H4 (cell line): ENCODE results near the gene MYD88. TPM values are rescaled to one million over a fixed set of nuclear protein-coding genes. Genes with fewer than 3 reads are reported as not detected.

Experiments used
- DNase-seq: peaks from one replicate; pipeline ENCODE4 v3.0.0-alpha.2; 2015; ENCODE audit warnings: low spot score
- total RNA-seq: library from RNA; depleted of rRNA; stranded (reverse); fragments of >200 nt; shearing (Covaris generic); gene quantifications from 2 replicates; pipeline ENCODE4 v1.2.3, GENCODE V29; 2014; rRNA removed

MYD88 gene
- total RNA-seq, result 3.8 and 15.2 TPM in 2 replicates

DNA sequence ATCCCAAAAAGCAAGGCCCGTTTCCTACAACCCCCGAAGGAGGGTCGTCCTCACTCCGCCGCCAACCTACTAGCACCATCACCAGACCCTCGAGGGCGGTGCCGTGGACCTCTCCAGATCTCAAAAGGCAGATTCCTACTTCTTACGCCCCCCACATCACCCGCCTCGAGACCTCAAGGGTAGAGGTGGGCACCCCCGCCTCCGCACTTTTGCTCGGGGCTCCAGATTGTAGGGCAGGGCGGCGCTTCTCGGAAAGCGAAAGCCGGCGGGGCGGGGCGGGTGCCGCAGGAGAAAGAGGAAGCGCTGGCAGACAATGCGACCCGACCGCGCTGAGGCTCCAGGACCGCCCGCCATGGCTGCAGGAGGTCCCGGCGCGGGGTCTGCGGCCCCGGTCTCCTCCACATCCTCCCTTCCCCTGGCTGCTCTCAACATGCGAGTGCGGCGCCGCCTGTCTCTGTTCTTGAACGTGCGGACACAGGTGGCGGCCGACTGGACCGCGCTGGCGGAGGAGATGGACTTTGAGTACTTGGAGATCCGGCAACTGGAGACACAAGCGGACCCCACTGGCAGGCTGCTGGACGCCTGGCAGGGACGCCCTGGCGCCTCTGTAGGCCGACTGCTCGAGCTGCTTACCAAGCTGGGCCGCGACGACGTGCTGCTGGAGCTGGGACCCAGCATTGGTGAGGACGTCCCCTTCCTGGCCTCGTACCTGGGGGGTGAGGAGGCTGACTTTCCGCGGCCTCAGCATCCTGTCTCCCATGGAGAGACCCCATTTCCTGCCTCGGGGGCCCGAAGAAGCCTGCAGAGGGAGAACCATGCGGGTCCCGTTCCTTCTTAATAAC is at the start of gene MYD88:
MYD88 (plus strand) TSS at position 313 of the 842 bp plus-strand sequence; CDS start at position 353, 40 bp downstream.
- no peak for DNase-seq

DNA sequence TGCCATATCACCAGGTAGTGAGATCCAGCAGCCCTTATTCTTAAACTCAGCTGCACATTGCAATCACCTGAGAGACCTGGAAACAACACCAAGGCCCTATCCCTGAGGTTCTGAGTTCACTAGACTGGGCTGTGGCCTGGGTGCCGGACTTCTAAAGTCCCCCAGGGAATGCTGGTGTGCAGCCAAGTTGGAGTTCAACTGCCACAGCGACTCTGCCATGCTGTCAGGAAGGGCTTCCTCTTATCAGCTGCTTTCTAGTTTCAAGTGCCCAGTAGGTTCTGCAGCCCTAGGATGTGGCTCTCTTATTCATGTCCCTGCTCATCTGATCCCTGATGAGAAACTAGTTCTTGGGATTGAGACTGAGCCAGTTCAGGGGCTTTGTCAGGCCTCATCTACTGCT is 49.3 kb upstream of the MYD88 start:
- no peak for DNase-seq

DNA sequence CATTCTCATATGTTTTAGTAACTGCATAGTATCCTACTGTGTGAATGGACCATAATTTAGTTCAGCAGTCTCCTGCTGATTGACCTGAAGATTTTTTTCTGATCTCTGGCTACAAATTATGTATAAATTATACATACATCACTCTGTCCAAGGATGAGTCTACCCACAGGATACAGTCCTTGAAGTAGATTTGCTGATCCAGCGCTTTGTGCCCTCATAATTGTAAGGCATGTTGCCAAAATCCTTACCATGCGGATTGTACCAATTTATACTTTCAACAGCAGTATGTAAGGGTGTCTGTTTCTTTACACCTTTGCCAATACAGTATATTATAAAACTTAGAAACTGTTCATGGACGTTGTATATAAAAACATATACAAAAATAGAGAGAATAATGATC is 48.0 kb upstream of the MYD88 start:
- DNase-seq, result no peak

DNA sequence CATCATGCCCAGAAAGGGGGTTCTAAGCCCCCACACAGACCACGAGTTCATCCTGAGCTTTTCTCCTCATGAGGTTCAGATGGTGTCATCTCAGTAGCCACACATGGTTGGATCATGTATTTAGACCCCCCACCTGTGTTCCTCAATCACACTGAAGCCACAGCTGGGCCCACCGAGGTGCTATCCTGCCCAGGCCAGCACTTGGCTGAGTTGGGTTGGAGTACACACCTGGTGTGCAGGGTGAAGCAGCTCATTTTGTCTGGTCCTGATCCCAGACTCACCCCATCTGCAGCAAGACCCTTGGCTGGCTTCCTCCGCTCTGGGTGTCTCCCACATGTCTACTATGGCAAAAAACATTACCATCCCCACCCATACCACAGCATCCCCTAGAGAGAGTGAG is 43.5 kb upstream of the MYD88 start:
- no peak for DNase-seq

DNA sequence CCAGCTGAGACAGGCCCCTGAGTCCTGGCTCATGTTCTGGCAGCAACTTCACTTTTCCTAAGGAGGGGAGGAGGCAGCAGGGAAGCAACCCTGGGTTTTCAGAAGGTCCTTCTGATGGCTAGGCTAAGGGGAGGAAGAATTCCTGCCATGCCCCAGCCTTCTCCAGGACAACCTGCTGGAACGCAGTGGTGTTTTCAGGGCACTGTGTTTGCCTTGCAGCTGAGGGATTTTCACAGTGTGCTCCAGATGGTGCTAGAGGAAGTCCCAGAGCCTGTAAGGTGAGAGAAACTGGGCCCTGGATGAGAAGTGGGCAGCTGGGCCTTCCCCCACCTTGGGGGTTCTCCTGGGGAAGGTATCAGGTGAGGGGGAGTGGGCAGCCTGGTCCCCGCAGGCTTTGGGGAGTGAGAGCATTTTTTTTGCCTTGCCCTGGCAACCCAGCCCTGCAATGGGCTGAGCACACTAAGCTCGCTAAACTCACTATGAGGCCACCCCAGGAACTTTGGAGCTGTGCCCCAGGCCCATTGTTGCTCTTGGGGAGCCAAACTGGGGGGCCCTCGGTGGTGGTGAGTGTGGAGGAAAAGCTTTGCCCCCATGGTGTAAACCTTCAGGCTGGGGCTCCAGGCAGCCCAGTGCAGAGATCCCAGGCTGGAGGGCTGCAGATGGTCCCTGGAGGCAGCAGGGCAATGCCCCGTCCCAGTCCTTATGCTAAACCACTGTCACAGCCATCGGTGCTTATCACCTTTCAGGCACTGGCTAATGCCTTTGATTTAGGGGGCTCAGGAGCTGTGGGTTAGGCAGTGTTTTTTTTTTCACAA is 42.6 kb upstream of the MYD88 start:
- no peak for DNase-seq

DNA sequence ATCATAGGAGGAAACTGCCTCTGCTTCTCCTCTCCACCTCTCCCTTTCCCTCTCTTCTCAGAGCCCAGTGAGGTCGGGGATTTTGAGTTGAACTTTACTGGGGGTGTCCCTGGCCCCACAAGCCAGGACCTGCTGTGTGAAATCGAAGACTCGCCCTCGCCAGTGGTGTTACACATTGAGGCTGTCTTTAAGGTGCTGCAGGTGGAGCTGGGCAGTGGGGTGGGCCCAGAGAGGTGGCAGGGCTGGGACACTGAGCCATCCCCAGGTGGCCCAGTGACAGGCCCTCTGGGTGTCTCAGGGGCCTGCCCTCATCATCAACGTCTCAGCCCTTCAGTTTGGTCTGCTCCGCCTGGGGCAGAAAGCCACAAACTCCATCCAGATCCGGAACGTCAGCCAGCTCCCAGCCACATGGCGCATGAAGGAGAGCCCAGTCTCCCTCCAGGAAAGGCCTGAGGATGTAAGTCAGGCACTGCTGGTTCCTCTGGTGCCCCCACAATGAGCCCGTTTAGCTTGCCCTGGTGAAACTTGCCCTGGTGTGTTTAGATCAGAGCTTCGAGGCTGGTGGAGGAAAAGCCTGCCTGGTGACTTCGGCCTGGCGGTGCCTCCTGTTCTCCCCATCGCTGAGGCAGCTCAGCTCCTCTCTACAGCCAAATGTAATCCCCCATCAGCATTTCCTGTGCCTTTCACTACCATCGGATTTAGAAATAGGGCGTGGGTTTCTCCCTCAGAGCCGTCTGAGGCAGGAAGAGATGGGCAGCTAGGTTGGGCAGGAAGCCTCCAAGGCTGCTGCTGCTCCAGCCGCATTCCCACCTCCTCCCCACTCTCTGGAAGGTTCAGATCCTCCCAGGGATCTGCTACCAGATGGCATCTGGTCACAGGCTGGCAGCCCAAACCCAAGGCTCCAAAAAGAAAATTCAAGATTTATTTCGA is 40.8 kb upstream of the MYD88 start:
- no peak for DNase-seq

DNA sequence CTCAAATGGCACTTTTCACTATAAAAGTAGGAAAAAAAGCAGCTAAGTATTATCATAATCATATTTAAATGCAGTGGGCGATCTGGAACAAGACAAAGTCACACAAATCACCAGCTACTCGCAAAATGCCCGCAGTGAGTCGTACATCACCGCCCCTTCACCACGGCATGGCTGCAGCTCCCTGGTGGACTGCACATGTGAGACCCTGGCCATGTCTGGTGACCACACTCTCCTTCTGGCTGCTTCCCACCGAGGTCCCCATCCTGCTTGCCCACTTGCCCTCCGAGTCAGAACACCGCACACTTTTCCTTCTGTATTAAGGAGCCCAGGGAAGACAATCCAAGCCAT is 40.1 kb upstream of the MYD88 start:
- DNase-seq, result no peak

DNA sequence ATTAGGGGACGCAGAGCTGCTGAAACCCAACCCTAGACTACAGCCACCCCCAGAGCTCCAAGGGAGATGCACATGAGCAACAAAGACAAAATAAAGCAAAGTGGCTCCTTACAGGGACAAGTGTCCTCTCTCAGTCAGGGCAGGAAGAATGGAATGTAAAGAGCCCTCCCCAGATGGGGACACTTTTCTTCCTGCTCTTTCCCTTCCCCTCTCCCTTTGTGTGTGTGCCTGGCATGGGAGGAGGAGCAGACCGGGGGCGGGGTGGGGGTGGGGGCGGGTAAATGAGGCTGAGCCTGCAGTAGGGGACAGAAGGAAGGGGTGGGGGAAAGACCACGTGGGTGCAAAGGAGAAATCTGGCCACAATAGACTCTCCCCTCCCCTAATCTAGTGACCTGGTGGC is 38.9 kb upstream of the MYD88 start:
- DNase-seq, result no peak

DNA sequence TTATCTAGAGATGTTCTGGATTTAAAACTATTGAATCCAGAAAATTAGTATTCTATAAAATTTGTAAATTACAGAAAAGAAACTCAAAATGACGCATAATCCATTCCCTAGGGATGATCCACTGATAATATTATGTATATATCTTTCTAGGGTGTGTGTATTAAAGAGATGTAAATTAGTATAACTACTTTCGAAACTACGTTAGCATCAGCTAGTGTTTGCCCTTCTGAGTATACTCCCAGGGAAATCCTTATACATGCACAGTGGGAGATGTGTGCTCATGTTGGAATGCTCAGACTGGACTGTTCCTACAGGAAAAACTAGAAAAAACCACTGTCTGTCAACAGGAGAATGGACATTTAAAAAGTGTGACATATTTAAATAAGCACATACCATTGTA is 38.0 kb upstream of the MYD88 start:
- no peak for DNase-seq

DNA sequence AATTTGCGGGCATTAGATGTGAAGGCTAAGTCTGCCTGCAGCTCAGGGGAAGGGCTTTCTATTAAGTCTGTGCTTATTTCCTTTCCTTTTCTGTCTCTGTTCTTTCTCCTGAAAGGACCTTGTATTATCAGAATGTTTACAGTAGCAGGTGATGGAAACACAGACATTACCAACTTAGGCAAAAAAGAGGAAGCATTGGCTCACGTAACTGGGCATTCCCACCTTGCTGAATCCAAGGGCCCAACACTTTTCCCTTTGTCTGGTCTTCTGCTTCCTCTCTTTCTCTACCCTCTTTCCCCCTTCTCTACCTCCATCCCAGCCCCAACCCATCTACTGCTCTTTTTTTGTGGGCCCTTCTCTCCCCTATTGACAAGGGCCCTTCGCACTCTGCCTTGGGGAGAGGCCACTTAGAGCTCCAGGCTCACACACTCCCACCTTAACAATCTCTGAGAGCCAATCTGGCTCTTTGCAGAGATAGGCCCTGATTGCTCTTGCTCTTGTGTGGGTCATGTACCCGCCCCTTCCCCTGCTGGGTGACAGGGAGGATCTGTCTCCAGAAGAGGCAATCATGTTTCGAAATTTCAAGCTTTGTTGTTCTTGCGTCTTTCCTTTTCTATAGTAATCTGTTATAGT is 36.5 kb upstream of the MYD88 start:
- no peak for DNase-seq

DNA sequence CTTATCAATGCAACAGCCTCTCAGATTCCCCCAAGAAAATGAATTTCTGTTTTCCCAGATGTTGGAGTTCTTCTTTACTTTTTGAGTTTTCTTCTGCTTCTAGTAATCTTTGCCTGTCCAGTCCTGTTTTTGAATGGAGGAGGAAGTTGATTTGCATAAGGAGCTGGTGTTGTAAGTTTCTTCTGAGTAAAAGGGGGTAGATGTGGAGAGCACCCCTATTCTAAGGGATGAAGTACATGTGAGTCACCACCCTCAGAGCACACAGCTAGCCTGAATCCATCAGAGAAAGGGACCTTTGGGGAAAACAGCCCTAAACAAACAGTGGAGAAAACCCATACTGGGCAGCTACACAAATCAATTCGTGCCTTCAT is 36.0 kb upstream of the MYD88 start:
- no peak for DNase-seq

DNA sequence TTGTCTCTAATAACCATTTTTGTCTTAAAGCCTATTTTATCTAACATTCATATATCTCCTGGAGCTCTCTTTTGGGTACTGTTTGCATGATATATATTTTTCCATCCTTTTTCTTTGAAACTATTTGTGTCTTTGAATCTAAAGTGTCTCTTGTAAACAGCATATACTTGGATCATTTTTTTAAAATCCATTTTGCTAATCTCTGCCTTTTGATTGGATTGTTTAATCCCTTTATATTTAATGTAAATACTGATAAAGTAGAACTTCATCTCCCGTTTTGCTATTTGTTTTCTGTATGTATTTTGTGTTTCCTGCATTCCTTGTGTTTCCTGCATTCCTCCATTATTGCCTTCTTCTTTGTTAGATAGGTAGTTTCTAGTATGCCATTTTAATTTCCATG is 32.9 kb upstream of the MYD88 start:
- no peak for DNase-seq

DNA sequence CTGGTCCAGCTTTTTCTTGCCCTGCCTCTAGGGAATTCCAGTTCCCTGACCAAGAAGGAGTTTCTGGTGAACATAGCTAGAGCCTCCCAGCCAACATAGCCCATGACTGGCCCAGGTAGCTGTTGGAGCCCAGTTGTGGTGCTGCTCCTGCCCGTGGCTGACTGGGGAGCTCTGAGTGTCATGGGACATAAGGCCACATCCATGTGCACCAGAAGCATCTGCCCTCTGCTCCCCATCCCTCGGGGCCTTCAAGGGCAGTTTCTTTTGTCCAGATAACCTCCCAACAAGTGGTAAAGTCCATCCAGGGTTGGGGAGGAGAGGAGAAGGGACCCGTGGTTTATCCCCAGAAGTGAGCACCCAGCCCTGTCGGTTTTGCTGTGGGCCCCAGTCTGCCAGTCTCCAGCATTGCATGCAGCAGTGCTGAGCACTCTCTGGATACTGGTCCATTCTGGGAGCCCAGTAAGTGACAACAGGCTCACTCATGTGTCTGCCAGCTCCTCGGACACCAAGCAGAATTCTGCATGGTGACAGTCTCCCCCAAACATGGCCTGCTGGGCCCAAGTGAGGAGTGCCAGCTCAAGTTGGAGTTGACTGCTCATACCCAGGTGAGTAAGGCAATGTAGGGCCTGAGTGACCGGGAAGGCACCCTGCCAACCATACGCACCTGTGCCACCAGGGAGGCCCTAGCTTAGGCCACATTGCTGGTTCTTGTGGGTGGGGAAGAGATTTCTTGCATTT is 30.4 kb upstream of the MYD88 start:
- no peak for DNase-seq

DNA sequence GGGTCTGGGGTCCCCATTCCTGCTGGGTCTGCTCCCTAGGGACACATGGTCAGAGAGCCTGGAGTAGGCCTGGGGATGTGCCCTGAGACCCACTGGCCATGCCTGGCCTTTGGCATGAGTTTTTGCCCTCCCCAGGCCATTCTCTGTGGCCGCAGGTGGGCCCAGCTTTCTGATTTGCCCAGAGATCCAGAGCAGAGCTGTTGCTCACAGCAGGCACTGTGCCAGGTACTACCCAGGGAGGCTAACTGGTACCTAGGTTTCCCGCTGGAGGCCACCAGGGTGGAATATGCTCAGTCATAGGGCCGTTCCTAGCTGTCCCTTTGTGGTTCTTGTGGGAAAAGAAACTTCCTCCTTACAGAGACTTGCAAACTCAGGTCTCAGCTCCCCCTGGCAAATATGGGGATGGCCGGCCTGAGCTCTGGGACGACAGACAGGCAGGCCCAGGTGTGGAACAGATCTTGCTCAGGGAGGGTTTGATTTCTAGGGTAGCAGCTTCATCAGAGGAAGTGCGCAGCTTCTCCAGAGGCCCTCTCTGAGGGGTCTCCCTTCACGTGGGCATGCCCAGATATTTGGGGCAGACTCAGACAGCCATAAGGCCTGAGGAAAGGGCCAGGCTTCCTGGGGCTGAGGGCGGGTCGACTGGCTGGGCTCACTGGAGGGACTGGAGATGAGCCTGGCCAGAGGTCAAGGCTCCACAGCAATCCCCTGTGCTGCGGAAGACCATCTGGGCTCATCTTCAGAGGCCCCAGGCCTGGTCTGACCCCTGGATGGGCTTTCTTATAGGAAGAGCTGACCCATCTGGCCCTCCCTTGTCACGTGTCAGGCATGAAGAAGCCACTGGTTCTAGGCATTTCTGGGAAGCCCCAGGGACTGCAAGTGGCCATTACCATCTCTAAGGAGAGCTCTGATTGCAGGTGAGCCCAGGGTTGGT is 29.5 kb upstream of the MYD88 start:
- DNase-seq, result no peak

DNA sequence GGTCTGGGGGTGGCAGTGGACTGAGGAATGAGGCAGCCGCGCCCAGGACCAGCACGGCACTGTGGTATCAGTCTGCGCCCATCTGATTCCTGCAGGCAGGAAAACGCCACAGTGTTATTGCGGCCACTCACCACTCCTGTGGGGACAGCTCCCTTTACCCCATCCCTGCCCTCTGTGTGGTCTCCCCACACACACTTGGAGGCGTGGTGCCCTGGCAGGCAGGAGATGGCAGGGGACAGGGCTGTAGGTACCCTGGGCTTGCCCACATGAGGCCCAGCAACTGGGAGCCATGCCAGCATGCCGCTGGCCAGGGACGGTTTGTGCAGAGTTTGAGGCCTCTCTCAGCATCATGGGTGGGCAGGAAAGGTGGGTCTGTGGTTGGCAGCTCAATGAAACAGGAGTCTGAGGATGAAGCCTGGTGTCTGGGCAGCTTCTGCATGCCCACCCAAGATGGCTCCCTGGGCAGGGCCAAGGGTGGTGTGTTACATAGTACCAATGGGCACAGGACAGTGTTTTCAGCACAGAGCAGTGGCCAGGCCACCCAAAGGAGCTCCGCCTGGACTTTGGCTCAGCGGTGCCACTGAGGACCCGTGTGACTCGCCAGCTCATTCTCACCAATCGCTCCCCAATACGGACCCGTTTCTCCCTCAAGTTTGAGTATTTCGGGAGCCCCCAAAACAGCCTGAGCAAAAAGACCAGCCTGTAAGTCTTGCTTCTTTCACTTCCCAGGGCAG is 28.7 kb upstream of the MYD88 start:
- no peak for DNase-seq

DNA sequence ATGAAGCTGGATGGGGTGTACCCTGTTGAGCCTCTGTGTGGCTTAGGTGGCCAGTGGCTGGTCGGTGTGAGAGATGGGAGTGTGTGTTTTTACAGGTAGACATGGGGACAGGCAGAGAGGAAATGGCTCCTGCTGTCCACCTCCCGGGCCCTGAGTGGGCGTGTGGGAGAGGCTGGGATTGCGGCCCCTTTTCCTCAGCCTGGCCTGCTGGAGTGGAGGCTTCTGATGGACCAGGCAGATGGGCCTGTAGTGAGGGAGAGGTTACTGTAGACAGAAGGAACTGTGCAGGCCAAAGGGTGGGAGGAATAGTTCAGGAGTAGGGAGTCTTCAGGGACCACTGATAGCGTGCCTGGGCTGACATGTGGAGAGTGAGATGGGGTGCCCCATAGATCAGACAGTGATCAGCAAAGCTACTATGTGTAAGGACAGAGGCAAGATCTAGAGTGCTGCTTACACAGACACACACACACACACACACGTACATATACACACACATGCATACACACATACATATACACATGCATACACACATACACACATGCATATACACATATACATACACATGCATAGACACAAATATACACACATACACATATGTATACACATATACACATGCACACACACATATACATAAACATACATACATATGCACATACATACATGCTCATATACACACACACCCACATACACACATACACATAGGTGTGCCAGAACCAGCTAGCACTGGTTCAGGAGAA is 28.0 kb upstream of the MYD88 start:
- DNase-seq, result no peak

DNA sequence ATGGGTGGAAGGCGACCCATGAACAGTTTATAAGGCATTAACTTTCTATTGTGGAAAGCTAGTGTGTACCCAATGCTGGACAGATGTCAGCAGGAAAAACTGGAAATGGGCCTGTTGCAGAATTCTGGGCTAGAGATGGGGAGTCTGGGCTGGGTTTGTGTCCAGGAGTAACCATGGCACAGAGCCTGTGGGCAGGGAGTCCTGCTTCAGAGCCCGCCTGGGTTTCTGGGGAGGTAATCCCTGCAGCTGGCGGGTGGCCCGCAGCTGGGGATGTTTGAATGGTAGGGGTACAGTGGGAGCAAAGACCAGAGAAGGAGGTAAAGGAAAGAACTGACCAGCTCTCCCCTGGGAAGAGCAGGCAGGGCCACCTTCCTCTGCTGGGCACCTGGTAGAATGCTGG is 27.3 kb upstream of the MYD88 start:
- DNase-seq, result no peak

DNA sequence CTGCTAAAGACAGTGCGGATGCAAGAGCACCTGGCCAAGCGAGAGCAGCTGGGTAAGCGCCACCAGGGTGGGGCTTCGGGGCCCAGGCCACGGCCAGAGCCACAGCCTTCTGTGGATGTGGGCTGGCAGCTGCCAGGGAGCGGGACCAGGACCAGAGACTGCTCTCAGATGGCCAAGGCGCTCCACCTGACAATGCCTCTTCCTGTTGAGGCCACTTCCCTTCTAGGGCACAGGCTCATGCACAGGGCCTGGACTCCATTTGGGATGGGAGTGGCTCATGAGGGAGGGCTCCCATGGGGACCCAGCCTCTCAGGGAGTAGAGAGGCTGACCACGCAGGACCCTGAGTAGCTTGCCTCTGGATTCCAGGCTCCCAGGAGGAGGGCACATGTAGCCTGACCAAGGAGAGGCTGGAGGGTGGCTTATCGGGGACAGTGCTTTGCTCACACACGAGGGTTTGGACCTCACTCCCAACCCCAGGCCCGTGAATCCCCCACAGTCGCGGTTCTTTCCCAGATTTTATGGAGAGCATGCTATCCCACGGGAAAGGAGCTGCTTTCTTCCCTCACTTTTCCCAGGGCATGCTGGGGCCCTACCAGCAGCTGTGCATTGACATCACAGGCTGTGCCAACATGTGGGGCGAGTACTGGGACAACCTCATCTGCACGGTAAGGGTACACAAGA is 26.6 kb upstream of the MYD88 start:
- DNase-seq, result no peak
